Neural progenitor cell (in vitro differentiated cells): ENCODE measurements around the gene CTU2.

Experiments used
- EZH2 ChIP-seq: fragments of 200-600 bp; sonication (generic); IDR thresholded peaks from 2 replicates; pipeline ENCODE4 v1.6.1; 2017; ENCODE audit warnings: antibody characterized with exemption, mild to moderate bottlenecking, moderate library complexity
- EZH2phosphoT487 ChIP-seq: fragments of 200-600 bp; sonication (generic); IDR thresholded peaks from 2 replicates; pipeline ENCODE4 v1.6.1; 2017; ENCODE audit warnings: antibody characterized with exemption
- TF ChIP-seq, protein P1 (sequence below): fragments of 200-600 bp; sonication (generic); IDR thresholded peaks from 2 replicates; pipeline ENCODE4 v1.5.1; 2017; ENCODE audit warnings: antibody characterized with exemption, mild to moderate bottlenecking

DNA sequence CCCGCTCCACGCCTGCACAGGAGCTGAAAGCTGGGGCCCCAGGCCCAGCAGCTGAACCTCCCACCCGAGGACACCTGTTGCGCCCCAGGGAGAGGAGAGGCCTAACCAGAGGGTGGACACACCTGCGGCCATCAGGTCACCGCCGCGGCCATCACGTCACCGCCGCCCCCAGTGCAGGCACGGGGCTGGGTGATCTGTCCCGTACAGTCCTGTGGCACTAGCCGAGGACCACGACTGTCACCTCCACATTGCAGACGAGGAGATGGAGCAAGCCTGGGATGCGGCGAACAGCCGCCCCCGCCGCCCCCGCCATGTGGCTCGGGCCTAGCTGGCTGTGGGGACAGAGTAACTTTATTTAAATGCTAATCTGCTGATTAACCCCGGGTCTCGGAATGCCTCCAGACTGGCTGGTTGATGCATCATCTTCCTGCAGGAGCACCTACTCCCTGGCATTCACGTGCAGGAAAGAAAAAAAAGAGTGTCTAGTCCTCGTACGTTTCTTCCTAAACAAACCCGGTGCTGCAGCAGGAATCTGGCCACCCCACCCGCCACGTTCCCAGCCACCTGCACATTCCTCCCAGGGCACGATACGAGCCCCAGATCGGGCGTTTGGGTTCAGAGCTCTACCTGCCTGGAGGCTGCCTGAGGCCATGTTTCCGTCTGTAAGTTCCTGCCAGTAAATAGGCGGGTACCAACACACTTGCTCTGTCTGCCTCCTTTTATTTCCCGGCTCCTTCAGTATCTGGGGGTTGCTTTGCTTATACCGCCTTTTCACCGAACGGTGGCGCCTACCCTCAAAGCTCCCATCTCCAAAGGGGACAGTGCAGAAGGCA is 48.8 kb downstream of the CTU2 start:
- TF ChIP-seq, protein P1, sequence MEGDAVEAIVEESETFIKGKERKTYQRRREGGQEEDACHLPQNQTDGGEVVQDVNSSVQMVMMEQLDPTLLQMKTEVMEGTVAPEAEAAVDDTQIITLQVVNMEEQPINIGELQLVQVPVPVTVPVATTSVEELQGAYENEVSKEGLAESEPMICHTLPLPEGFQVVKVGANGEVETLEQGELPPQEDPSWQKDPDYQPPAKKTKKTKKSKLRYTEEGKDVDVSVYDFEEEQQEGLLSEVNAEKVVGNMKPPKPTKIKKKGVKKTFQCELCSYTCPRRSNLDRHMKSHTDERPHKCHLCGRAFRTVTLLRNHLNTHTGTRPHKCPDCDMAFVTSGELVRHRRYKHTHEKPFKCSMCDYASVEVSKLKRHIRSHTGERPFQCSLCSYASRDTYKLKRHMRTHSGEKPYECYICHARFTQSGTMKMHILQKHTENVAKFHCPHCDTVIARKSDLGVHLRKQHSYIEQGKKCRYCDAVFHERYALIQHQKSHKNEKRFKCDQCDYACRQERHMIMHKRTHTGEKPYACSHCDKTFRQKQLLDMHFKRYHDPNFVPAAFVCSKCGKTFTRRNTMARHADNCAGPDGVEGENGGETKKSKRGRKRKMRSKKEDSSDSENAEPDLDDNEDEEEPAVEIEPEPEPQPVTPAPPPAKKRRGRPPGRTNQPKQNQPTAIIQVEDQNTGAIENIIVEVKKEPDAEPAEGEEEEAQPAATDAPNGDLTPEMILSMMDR = peak; percentile 68
- TF ChIP-seq EZH2phosphoT487 (no peak), EZH2 (no peak)
